A673 (cell line): ENCODE data around the gene MDN1. TPM values are rescaled to one million over a fixed set of nuclear protein-coding genes. Genes with fewer than 3 reads are reported as not detected.
"Not testable (repeated sequence)": the region's sequence is repeated elsewhere in the genome, so short reads cannot be mapped to it uniquely, and the experiment has no call there.

Experiments
- BruUV-seq: library from RNA; stranded (reverse); fragments of 400-500 nt; replicated peaks from 2 replicates; lab custom pipeline; 2021; lab: Mats Ljungman, UMichigan
- CTCF ChIA-PET: fragments of 300-600 bp; sonication (Branson Sonifier 250); formaldehyde crosslinking; loops from one replicate; lab custom pipeline; 2022; ENCODE audit warnings: antibody characterized with exemption; lab: Charles Lee
- POLR2A ChIA-PET: fragments of 300-600 bp; sonication (Branson Sonifier 250); formaldehyde crosslinking; loops from one replicate; lab custom pipeline; 2022; ENCODE audit warnings: antibody characterized with exemption; ENCODE audit not compliant: low non-redundant PET; lab: Charles Lee
- DNase-seq: peaks from one replicate; pipeline ENCODE4 v3.0.0-alpha.2; 2015; ENCODE audit warnings: low spot score
- H3K27ac ChIP-seq: fragments of 200-600 bp; sonication (generic); 2 replicates; pipeline ENCODE4 v1.5.1; 2016; ENCODE audit warnings: mixed run types, low read depth, mild to moderate bottlenecking, mixed read lengths, antibody characterized with exemption, low read length; ENCODE audit not compliant: poor library complexity, severe bottlenecking
- H3K27me3 ChIP-seq: fragments of 200-600 bp; sonication (generic); replicated peaks from 2 replicates; pipeline ENCODE4 v1.6.1; 2017; ENCODE audit warnings: mixed run types, low read depth, mild to moderate bottlenecking, mixed read lengths, antibody characterized with exemption, low read length; ENCODE audit not compliant: insufficient read depth, poor library complexity
- H3K36me3 ChIP-seq: fragments of 200-600 bp; sonication (generic); 2 replicates; pipeline ENCODE4 v1.6.1; 2016; ENCODE audit warnings: mixed run types, mild to moderate bottlenecking, mixed read lengths, antibody characterized with exemption, low read length; ENCODE audit not compliant: insufficient read depth, poor library complexity, severe bottlenecking
- H3K4me1 ChIP-seq: fragments of 200-600 bp; sonication (generic); 2 replicates; pipeline ENCODE4 v1.6.1; 2017; ENCODE audit warnings: mixed run types, mild to moderate bottlenecking, mixed read lengths, antibody characterized with exemption, low read length; ENCODE audit not compliant: insufficient read depth, poor library complexity, severe bottlenecking
- H3K4me3 ChIP-seq: fragments of 200-600 bp; sonication (generic); 2 replicates; pipeline ENCODE4 v1.5.1; 2016; ENCODE audit warnings: low read depth, mixed run types, mild to moderate bottlenecking, mixed read lengths, low read length; ENCODE audit not compliant: poor library complexity, severe bottlenecking
- H3K9me3 ChIP-seq: fragments of 200-600 bp; sonication (generic); 2 replicates; pipeline ENCODE4 v1.6.1; 2016; ENCODE audit warnings: mixed run types, low read depth, mild to moderate bottlenecking, mixed read lengths, antibody characterized with exemption, low read length; ENCODE audit not compliant: poor library complexity, severe bottlenecking
- CTCF ChIP-seq: fragments of 300-800, 200-600 bp; sonication (generic); conservative IDR thresholded peaks from 2 replicates; pipeline ENCODE4 v1.5.1; 2017; ENCODE audit warnings: low read depth, mild to moderate bottlenecking, antibody characterized with exemption, low read length, moderate library complexity, mixed read lengths
- EZH2 ChIP-seq: fragments of 200-600 bp; sonication (generic); IDR thresholded peaks from 2 replicates; pipeline ENCODE4 v1.6.1; 2017; ENCODE audit warnings: borderline replicate concordance, low read depth, mild to moderate bottlenecking, mixed read lengths, antibody characterized with exemption, low read length; ENCODE audit not compliant: poor library complexity, severe bottlenecking
- intact Hi-C: fragments of 100-400 bp; cut with micrococcal nuclease; formaldehyde crosslinking; loops from one replicate; pipeline ENCODE4 v1.10.0; 2022; ENCODE audit not compliant: unreplicated experiment
- total RNA-seq: library from RNA; stranded (reverse); gene quantifications from 2 replicates; pipeline ENCODE4 v1.2.3, GENCODE V29; 2021

MDN1 gene
- total RNA-seq, 1 experiment from 2014 or later: 64.4 TPM

GRCh38 chr6:89640804-89641203 lies 178.8 kb downstream of the MDN1 start:
- ChIA-PET CTCF (no interaction called here), POLR2A (interaction anchor here (0.6 kb wide), 1 partner anchor 52 kb away, joined by 16 read pairs; no protein-coding TSS in a partner anchor)
- H3K4me1 ChIP-seq: peaks cover 11% of the 10 kb centered on the region
- peaks cover 37% of the 10 kb centered on the region for H3K36me3 ChIP-seq
- intact Hi-C loops: no loop called here
- H3K27me3 ChIP-seq: no peaks in the 10 kb centered on the region
- no peak overlapping the region for H3K27ac ChIP-seq
- no peaks in the 10 kb centered on the region for H3K9me3 ChIP-seq
- TF ChIP-seq EZH2 (no peak), CTCF (no peak)
- no TSS peak for BruUV-seq
- H3K4me3 ChIP-seq: no peak overlapping the region
- no peak for DNase-seq

- TF ChIP-seq EZH2 (no peak), CTCF (0 out of 2 replicates have a peak, but pooled peaks have one; percentile 13)
- CTCF ChIA-PET: interaction anchor here (0.6 to 1.1 kb wide), 2 partner anchors 267 to 301 kb away, joined by 3 to 8 read pairs; no protein-coding TSS in a partner anchor
- Histone ChIP-seq H3K27me3 (no peaks in the 10 kb centered on the region), H3K36me3 (peaks cover 24% of the 10 kb centered on the region), H3K27ac (peak within 1 kb of the TSS; percentile 76), H3K4me3 (peak within 1 kb of the TSS; percentile 56), H3K9me3 (no peaks in the 10 kb centered on the region), H3K4me1 (peaks cover 11% of the 10 kb centered on the region)
- DNase-seq: peak; percentile 96
- no TSS peak for BruUV-seq
- POLR2A ChIA-PET: no interaction called here
- intact Hi-C loops: loop anchor here (1.0 kb wide), 1 partner anchor 205 kb away; the partner anchor contains the start of gene ANKRD6
Observed at GRCh38 chr6:89638320-89639195, 181.0 kb downstream of the MDN1 start, which contains the start of gene LYRM2. Gene LYRM2, minus strand, starts transcription at chr6:89638747. Its CDS starts 31 bp downstream, at chr6:89638716.

- Histone ChIP-seq H3K9me3 (no peaks in the 10 kb centered on the region), H3K27me3 (no peaks in the 10 kb centered on the region), H3K4me1 (peaks cover 11% of the 10 kb centered on the region), H3K4me3 (peak overlapping the region; percentile 56), H3K27ac (peak overlapping the region; percentile 76), H3K36me3 (peaks cover 18% of the 10 kb centered on the region)
- ChIA-PET POLR2A (no interaction called here), CTCF (interaction anchor here (0.6 to 1.1 kb wide), 2 partner anchors 266 to 302 kb away, joined by 3 to 8 read pairs; no protein-coding TSS in a partner anchor)
- BruUV-seq: no TSS peak
- TF ChIP-seq CTCF (no peak), EZH2 (no peak)
- intact Hi-C loops: loop anchor here (1.0 kb wide), 1 partner anchor 205 kb away; the partner anchor contains the start of gene ANKRD6
- DNase-seq: no peak
Observed at GRCh38 chr6:89637960-89638319, 181.7 kb downstream of the MDN1 start.

GRCh38 chr6:89636412-89636811 lies 183.2 kb downstream of the MDN1 start:
- H3K27ac ChIP-seq, BruUV-seq, DNase-seq, H3K4me3 ChIP-seq, H3K27me3 ChIP-seq, CTCF ChIA-PET, intact Hi-C loops, H3K9me3 ChIP-seq, POLR2A ChIA-PET: not testable (repeated sequence)
- Histone ChIP-seq H3K36me3 (peaks cover 15% of the 10 kb centered on the region), H3K4me1 (peaks cover 11% of the 10 kb centered on the region)
